Measurements from ENCODE around the gene SLC13A1.
"Not testable (repeated sequence)": the region's sequence is repeated elsewhere in the genome, so short reads cannot be mapped to it uniquely, and the experiment has no call there.

The SLC13A1 gene

GRCh38 chr7:123120286-123120685 is 79.5 kb downstream of the SLC13A1 start:
- no peak for FAIRE-seq

- no peak for FAIRE-seq
Observed at GRCh38 chr7:123115331-123115730, 84.4 kb downstream of the SLC13A1 start.

- FAIRE-seq: no peak
Observed at GRCh38 chr7:123114288-123114687, 85.5 kb downstream of the SLC13A1 start.

- FAIRE-seq: no peak
Observed at GRCh38 chr7:123112833-123113232, 86.9 kb downstream of the SLC13A1 start.

GRCh38 chr7:123099712-123100111 is 100.1 kb downstream of the SLC13A1 start:
- no peak for FAIRE-seq

- no peak for FAIRE-seq
Observed at GRCh38 chr7:123096976-123097375, 102.8 kb downstream of the SLC13A1 start.

GRCh38 chr7:123096434-123096833 is 103.3 kb downstream of the SLC13A1 start:
- no peak for FAIRE-seq

GRCh38 chr7:123090456-123090855 is 109.3 kb downstream of the SLC13A1 start:
- no peak for FAIRE-seq

GRCh38 chr7:123086910-123087309 is 112.9 kb downstream of the SLC13A1 start:
- FAIRE-seq: not testable (repeated sequence)

GRCh38 chr7:123084861-123085260 is 114.9 kb downstream of the SLC13A1 start:
- FAIRE-seq: not testable (repeated sequence)

GRCh38 chr7:123079021-123079420 is 120.7 kb downstream of the SLC13A1 start:
- no peak for FAIRE-seq

- no peak for FAIRE-seq
Observed at GRCh38 chr7:123075838-123076467, 123.8 kb downstream of the SLC13A1 start.

GRCh38 chr7:123070702-123071286 is 129.0 kb downstream of the SLC13A1 start:
- no peak for FAIRE-seq

- no peak for FAIRE-seq
Observed at GRCh38 chr7:123067814-123068213, 132.0 kb downstream of the SLC13A1 start.
